ENCODE results near the gene SCG5.

SCG5 gene

GRCh38 chr15:32723171-32723948, 81.8 kb downstream of the SCG5 start:
- DNase-seq (ENCODE audit: low read depth), result no peak

- no peak for DNase-seq (ENCODE audit: low read depth)
Measured at GRCh38 chr15:32729700-32730395, 88.3 kb downstream of the SCG5 start.

- DNase-seq (ENCODE audit: low read depth), result no peak
Measured at GRCh38 chr15:32730677-32731654, 89.5 kb downstream of the SCG5 start.

DNA sequence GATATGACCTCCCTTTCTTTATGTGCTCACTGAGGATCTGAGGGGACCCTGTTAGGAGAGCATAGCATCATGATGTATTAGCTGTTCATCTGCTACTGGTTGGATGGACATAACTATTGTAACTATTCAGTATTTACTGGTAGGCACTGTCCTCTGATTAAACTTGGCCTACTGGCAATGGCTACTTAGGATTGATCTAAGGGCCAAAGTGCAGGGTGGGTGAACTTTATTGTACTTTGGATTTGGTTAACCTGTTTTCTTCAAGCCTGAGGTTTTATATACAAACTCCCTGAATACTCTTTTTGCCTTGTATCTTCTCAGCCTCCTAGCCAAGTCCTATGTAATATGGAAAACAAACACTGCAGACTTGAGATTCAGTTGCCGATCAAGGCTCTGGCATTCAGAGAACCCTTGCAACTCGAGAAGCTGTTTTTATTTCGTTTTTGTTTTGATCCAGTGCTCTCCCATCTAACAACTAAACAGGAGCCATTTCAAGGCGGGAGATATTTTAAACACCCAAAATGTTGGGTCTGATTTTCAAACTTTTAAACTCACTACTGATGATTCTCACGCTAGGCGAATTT, 91.2 kb downstream of the SCG5 start:
- no peak for DNase-seq (ENCODE audit: low read depth)

- DNase-seq (ENCODE audit: low read depth), result no peak
Measured at GRCh38 chr15:32733281-32733680, 91.8 kb downstream of the SCG5 start.

DNA sequence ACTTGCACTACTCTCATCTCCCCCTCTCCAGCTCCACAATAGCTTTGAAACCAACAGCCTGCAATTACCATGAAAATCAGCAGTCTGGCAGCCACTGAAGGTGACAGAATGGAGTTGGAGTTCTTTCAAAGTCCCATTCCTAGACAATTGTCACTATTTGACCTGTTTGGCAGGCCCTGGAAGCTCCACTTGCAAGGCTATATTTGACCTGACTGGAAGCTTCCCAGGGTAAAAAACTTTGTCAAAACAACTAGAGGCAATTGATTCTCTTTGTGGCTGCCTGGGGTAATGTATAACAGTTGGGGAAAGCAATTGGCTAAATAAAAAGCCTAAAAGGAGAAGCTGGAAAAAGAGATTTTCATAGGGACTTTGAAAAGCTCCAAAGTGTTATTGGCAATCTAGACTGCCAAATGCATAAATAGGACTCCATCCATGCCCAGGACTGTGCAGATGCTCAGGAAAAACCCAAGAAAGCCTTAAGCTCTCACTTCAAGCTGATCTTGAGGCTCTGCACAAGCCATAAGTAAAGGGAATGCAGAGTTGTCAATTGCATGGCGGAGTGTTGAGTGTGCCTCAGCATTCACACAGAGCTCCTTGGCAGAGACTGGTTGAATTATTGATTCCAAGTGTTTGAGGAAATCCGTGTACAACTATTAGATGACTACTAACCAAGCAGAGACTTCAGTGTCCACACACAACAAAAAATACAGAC, 94.6 kb downstream of the SCG5 start:
- DNase-seq (ENCODE audit: low read depth), result no peak

DNA sequence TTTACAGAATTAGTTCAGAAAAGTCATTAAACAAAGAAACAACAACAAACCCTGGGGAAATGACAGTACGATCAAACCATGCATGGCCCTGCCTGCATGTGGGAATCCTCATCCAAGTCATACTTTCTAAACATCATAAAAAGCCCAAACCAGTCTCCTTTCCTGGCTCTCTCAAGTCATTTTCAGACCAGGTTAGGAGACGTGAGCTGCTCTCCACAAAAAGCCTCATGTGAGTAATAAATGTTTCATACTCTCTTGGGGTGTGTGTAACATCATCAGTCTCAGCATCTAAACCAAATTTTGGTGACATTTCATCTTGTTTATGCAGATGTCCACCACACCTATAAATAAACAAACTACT, 95.2 kb downstream of the SCG5 start:
- no peak for DNase-seq (ENCODE audit: low read depth)

DNA sequence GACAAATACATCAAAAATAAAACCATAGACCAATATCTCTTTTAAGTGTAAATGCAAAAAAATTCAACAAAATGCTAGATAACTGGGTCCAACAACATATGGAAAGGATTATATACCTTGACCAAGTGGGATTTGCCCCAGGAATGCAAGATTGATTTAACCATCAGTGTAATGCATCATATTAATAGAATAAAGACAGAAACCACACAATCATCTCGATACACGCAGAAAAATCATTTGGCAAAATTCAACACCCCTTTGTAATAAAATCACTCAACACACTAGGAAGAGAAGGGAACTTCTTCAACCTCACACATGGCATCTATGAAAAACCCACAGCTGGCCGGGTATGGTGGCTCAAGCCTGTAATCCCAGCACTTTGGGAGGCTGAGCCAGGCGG, 95.8 kb downstream of the SCG5 start:
- no peak for DNase-seq (ENCODE audit: low read depth)

- DNase-seq (ENCODE audit: low read depth), result no peak
Measured at GRCh38 chr15:32738666-32739065, 97.2 kb downstream of the SCG5 start.

DNA sequence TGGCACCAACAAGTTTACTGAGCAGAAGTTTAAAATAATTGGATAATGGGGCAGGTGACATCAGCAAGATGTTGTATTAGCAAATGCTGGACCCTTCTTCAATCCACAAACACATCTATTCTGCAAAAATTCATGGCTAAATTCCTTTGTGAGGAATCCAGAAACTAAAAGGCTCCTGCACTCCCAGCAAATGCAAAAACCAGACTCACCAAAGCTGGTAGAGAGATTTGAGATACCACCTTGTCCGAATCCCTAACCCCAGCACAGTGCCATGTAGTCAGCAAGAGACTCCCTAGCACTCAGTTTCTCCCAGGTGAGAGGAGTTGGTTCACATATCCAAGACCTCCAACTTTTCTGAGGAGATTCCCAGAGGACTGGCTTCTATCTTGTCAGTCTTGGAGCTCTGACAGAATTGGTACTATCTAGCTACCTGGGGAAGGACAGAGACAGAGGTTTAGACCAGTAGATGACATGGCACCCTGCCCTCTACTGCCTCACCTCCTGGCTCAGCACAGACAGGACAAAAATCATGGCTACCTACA, 98.1 kb downstream of the SCG5 start:
- DNase-seq (ENCODE audit: low read depth), result no peak

DNA sequence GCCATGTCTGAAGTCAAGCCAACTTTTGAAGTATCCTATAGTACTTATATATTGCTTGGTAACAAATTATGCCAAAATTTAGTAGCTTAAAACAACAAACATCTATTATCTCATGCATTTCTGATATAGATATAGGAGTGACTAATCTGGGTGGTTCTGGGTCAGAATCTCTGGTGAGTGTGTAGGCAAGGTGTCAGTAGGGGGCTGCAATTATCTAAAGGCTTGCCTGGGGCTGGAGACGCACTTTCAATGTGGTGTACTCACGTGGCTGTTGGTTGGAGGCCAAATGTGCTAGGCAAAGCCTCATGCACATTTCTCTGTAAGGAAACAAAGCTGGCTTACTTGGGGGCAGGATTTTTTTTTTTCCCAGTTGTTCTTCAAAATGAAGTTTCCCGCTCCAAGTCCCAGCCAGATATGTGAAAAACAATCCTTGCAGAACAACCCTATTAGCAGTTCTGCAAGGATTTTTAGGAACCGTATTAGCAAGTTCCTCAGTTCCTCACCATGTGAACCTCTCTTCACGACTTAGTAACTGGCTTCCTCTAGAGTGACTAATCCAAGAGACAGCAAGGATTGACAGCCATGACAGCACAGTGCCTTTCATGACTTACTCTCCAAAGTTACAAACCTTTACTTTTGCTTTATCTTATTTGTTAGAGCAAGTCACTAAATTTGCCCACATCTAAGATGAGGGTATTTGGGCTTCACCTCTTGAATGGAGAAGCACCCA, 102.1 kb downstream of the SCG5 start:
- no peak for DNase-seq (ENCODE audit: low read depth)

- no peak for DNase-seq (ENCODE audit: low read depth)
Measured at GRCh38 chr15:32746116-32746857, 104.8 kb downstream of the SCG5 start.

Measured in non-pigmented ciliary epithelial cell (primary cell).